K562 (cell line): ENCODE results near the gene PCDHB15. TPM values are rescaled to one million over a fixed set of nuclear protein-coding genes. Genes with fewer than 3 reads are reported as not detected.
"Not testable (repeated sequence)": the region's sequence is repeated elsewhere in the genome, so short reads cannot be mapped to it uniquely, and the experiment has no call there.

Source experiments
- ATAC-seq: fragments of 200-7000 bp; cut with Tn5 transposase; 3 replicates; pipeline ENCODE4 v1.9.1; 2020; ENCODE audit warnings: moderate library complexity
- BruUV-seq: library from RNA; stranded (reverse); fragments of 400-500 nt; replicated peaks from 2 replicates; lab custom pipeline; 2021; lab: Mats Ljungman, UMichigan
- CTCF ChIA-PET: fragments of 300-600 bp; formaldehyde crosslinking; extraction: SDS; loops from one replicate; lab custom pipeline; 2021; ENCODE audit warnings: low intra/inter-chr PET ratio; lab: Yijun Ruan, JAX
- POLR2A ChIA-PET: fragments of 300-600, 350-650 bp; sonication (Branson Sonifier 250); formaldehyde crosslinking; extraction: SDS; loops from one replicate; lab custom pipeline; 2021; ENCODE audit warnings: antibody characterized with exemption, inconsistent platforms; lab: Yijun Ruan, JAX
- DNase-seq, 4 experiments: peaks; one replicate each; pipeline versions ENCODE4 v3.0.0 to v3.0.0-alpha.2; 2011 to 2018; ENCODE audit warnings: low spot score in 3 of 4, mixed read lengths in 3 of 4; ENCODE audit errors: extremely low read depth in 1 of 4
- FAIRE-seq: peaks from 2 replicates; lab custom pipeline; 2011; peaks lifted over from hg19 to GRCh38; lab: Jason Lieb, UNC
- H2AFZ ChIP-seq: 2 replicates; pipeline ENCODE4 v1.6.0; 2011; ENCODE audit warnings: low read depth, low read length, control low read depth, inconsistent platforms
- H3K27ac ChIP-seq: fragments of 200-600 bp; 3 replicates; pipeline ENCODE4 v1.8.0; 2011; ENCODE audit warnings: low read depth, mild to moderate bottlenecking, control low read depth, inconsistent platforms, low read length, moderate library complexity, mixed read lengths; ENCODE audit errors: extremely low read depth
- H3K27me3 ChIP-seq, 2 experiments: fragments of 300-600 bp in 1 of 2; 2 replicates in 1 of 2; 3 replicates in 1 of 2; pipeline versions ENCODE4 v1.6.0 to v1.8.0; 2011; ENCODE audit warnings: inconsistent platforms in 2 of 2, low read length in 2 of 2, mild to moderate bottlenecking in 1 of 2, mixed read lengths in 1 of 2, moderate library complexity in 1 of 2; ENCODE audit not compliant: control insufficient read depth in 2 of 2, insufficient read depth in 2 of 2
- H3K36me3 ChIP-seq: fragments of 300-600 bp; 3 replicates; pipeline ENCODE4 v1.8.0; 2011; ENCODE audit warnings: mild to moderate bottlenecking, low read length, inconsistent platforms; ENCODE audit not compliant: control insufficient read depth, insufficient read depth
- H3K4me1 ChIP-seq, 2 experiments: fragments of 200-600 bp in 1 of 2; replicated peaks in 1 of 2; 2 replicates in 1 of 2; 3 replicates in 1 of 2; pipeline versions ENCODE4 v1.5.1 to v1.8.0; 2011; ENCODE audit warnings: inconsistent platforms in 2 of 2, low read length in 2 of 2, mild to moderate bottlenecking in 1 of 2, mixed read lengths in 1 of 2, moderate library complexity in 1 of 2; ENCODE audit not compliant: control insufficient read depth in 2 of 2, insufficient read depth in 2 of 2
- H3K4me2 ChIP-seq: 2 replicates; pipeline ENCODE4 v1.6.1; 2011; ENCODE audit warnings: low read length, control low read depth, inconsistent platforms, mixed read lengths; ENCODE audit not compliant: insufficient read depth
- H3K4me3 ChIP-seq: fragments of 200-600 bp; sonication (generic), shearing (Covaris generic); 2 replicates; pipeline ENCODE4 v1.5.1; 2016; ENCODE audit warnings: control low read depth, inconsistent platforms
- H3K79me2 ChIP-seq: fragments of 200-600 bp; 3 replicates; pipeline ENCODE4 v1.8.0; 2011; ENCODE audit warnings: low read length, inconsistent platforms; ENCODE audit not compliant: control insufficient read depth, insufficient read depth
- H3K9ac ChIP-seq, 2 experiments: 2 replicates each; pipeline versions ENCODE4 v1.6.0 to v1.6.1; 2011; ENCODE audit warnings: low read depth in 2 of 2, low read length in 2 of 2, control low read depth in 1 of 2, inconsistent platforms in 1 of 2, mild to moderate bottlenecking in 1 of 2, mixed read lengths in 1 of 2; ENCODE audit not compliant: insufficient read depth in 1 of 2
- H3K9me1 ChIP-seq: one replicate; pipeline ENCODE4 v1.6.0; 2011; ENCODE audit warnings: inconsistent platforms, mild to moderate bottlenecking, low read length, moderate library complexity; ENCODE audit not compliant: control insufficient read depth, insufficient read depth
- H3K9me3 ChIP-seq: replicated peaks from 2 replicates; pipeline ENCODE4 v1.5.1; 2011; ENCODE audit warnings: low read depth, low read length, inconsistent platforms; ENCODE audit not compliant: control insufficient read depth, insufficient read depth
- H4K20me1 ChIP-seq: replicated peaks from 2 replicates; pipeline ENCODE4 v1.6.1; 2011; ENCODE audit warnings: low read length, inconsistent platforms, mixed read lengths; ENCODE audit not compliant: control insufficient read depth, insufficient read depth
- BDP1 ChIP-seq: IDR thresholded peaks from 3 replicates; pipeline ENCODE4 v1.6.1; 2011; ENCODE audit not compliant: insufficient read length, insufficient read depth
- C11orf30 ChIP-seq: fragments of 450-650 bp; IDR thresholded peaks from 2 replicates; pipeline ENCODE4 v1.6.1; 2016; ENCODE audit warnings: low read depth, mild to moderate bottlenecking
- KLF10 ChIP-seq: fragments of 250-450 bp; sonication (Bioruptor Pico); IDR thresholded peaks from 2 replicates; pipeline ENCODE4 v1.6.1; 2021; ENCODE audit warnings: matching md5 sums
- MTA2 ChIP-seq: fragments of 450-650 bp; IDR thresholded peaks from 2 replicates; pipeline ENCODE4 v1.6.1; 2016; ENCODE audit warnings: low read depth
- RAD21 ChIP-seq, 2 experiments: fragments of 250-450 bp in 1 of 2; fragments of 450-650 bp in 1 of 2; sonication (Bioruptor Pico) in 1 of 2; formaldehyde crosslinking in 1 of 2; IDR thresholded peaks in 1 of 2; conservative IDR thresholded peaks in 1 of 2; 2 replicates each; pipeline versions ENCODE4 v1.4.0 to v1.8.0; 2020 to 2022; ENCODE audit warnings: mild to moderate bottlenecking in 2 of 2, moderate library complexity in 1 of 2
- WGBS: fragments of 100-300 bp; shearing (Covaris generic); methylation state at CpG from one replicate; pipeline ENCODE4 v1.1.6; 2016; ENCODE audit warnings: low coverage, mixed read lengths; ENCODE audit not compliant: insufficient coverage; ENCODE audit errors: missing lambda C conversion rate; 5-methylcytosine and 5-hydroxymethylcytosine counted together
- in situ Hi-C: fragments of 300-500 bp; cut with MboI; formaldehyde crosslinking; loops from 4 replicates; pipeline ENCODE4 v1.15.0; 2018; ENCODE audit warnings: inconsistent platforms, mixed read lengths
- intact Hi-C: fragments of 100-400 bp; cut with micrococcal nuclease; formaldehyde crosslinking; loops from 2 replicates; pipeline ENCODE4 v1.14.2; 2022
- polyA plus RNA-seq, 8 experiments: library from polyadenylated mRNA; depleted of rRNA in 4 of 8; stranded (reverse) in 5 of 8; unstranded in 3 of 8; fragments of >200 nt; fragmentation: Nextera tagmentation in 2 of 8; fragmentation: Illumina TruSeq in 1 of 8; extraction: Ambion mirVana in 2 of 8; extraction: Trizol in 1 of 8; gene quantifications; 2 replicates each; pipeline versions ENCODE4 v1.2.1 to v1.2.3, GENCODE V29; 2011 to 2014; ENCODE audit warnings: inconsistent platforms in 1 of 8, missing spikeins in 1 of 8
- total RNA-seq, 7 experiments: library from RNA; depleted of rRNA in 6 of 7; stranded (reverse); fragments of >200 nt in 6 of 7; fragmentation: Illumina TruSeq in 2 of 7; extraction: Trizol in 2 of 7; gene quantifications; 2 replicates each; pipeline versions ENCODE4 v1.2.1 to v1.2.3, GENCODE V29; 2011 to 2021; ENCODE audit warnings: low replicate concordance in 1 of 7
- TF ChIP-seq, protein P1 (sequence below): fragments of 250-450 bp; sonication (Bioruptor Pico); IDR thresholded peaks from 2 replicates; pipeline ENCODE4 v1.8.0; 2022; ENCODE audit warnings: moderate library complexity, mild to moderate bottlenecking, inconsistent platforms
- TF ChIP-seq, protein P2 (sequence below), 3 experiments: IDR thresholded peaks in 2 of 3; conservative IDR thresholded peaks in 1 of 3; 2 replicates each; pipeline ENCODE4 v1.5.1; 2011 to 2012; ENCODE audit warnings: low read length in 3 of 3, mild to moderate bottlenecking in 3 of 3, control low read depth in 2 of 3, improper control_type of control experiment in 1 of 3, inconsistent platforms in 1 of 3, low read depth in 1 of 3, mixed read lengths in 1 of 3, moderate library complexity in 1 of 3; ENCODE audit not compliant: insufficient read depth in 2 of 3
- TF ChIP-seq, protein P3 (sequence below): fragments of 250-450 bp; sonication (Bioruptor Pico); IDR thresholded peaks from 2 replicates; pipeline ENCODE4 v1.5.0; 2021; ENCODE audit warnings: mild to moderate bottlenecking, borderline replicate concordance

Gene PCDHB15
- total and polyA plus RNA-seq, 9 of the 15 experiments (the other 6 are each of a cell fraction or from before 2014, with no cell fraction given) = 0.04 to 0.15 (median 0.07) TPM; not detected in 5

DNA sequence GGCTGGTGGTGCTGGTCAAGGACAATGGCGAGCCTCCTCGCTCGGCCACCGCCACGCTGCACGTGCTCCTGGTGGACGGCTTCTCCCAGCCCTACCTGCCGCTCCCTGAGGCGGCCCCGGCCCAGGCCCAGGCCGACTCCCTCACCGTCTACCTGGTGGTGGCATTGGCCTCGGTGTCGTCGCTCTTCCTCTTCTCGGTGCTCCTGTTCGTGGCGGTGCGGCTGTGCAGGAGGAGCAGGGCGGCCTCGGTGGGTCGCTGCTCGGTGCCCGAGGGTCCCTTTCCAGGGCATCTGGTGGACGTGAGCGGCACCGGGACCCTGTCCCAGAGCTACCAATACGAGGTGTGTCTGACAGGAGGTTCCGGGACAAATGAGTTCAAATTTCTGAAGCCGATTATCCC lies 19.8 kb upstream of the PCDHB15 start:
- H3K4me3 ChIP-seq, H3K27me3 ChIP-seq, POLR2A ChIA-PET, intact Hi-C loops, CTCF ChIA-PET, FAIRE-seq, ATAC-seq, H3K9me3 ChIP-seq, H3K36me3 ChIP-seq, H3K9me1 ChIP-seq, in situ Hi-C loops, H3K79me2 ChIP-seq, H3K4me1 ChIP-seq, H2AFZ ChIP-seq, H3K27ac ChIP-seq, H4K20me1 ChIP-seq, H3K9ac ChIP-seq, DNase-seq, H3K4me2 ChIP-seq, BruUV-seq: not testable (repeated sequence)
- 9% methylated on average over 18 of the region's 30 CpGs for WGBS

DNA sequence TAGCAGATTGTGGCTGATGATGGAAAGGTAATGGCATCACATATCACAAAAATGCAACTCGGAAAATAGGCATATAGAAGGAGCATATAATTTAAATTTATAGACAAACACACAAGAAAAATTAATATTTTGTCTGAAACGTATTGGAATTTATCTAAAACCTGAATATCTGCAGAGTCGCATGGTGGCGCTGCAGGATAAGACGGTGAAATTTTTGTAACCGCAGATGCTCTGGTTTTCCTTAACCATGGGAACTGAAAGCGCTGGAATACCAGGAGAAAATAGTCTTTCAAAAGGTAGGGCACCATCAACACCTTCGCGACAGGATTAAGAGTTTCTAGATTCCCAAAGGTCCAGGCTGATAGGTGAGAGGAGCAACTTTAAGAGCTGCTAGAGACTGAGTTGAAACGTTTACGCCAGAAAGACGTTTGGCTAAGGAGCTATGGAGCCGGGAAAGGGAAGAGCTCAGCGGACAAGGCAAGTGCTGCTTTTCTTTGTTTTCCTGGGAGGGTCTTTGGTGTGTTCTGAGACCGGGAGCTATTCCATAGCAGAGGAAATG lies 11.0 kb upstream of the PCDHB15 start:
- Histone ChIP-seq H3K27me3 (peaks cover 2 to 13% of the 10 kb centered on the region in 2 experiments; a peak in 2 of 5 replicates), H2AFZ (peak overlapping the region; percentile 9; the same call in 1 of the 2 replicates), H3K27ac (no peak overlapping the region), H3K9me3 (no peaks in the 10 kb centered on the region), H3K4me3 (no peak overlapping the region), H3K4me1 (peaks cover 0 to 5% of the 10 kb centered on the region in 2 experiments; a peak in 1 of 5 replicates), H3K36me3 (no peaks in the 10 kb centered on the region), H4K20me1 (no peaks in the 10 kb centered on the region), H3K79me2 (no peaks in the 10 kb centered on the region), H3K4me2 (no peak overlapping the region), H3K9ac (no peak overlapping the region), H3K9me1 (no peaks in the 10 kb centered on the region)
- ChIA-PET POLR2A (no interaction called here), CTCF (no interaction called here)
- 1% methylated on average over 15 of the region's 15 CpGs for WGBS
- no TSS peak for BruUV-seq
- TF ChIP-seq C11orf30 (no peak), BDP1 (no peak), RAD21 (CRISPR knock-in tag; conservative IDR thresholded peaks at IDR 0.05 in 1 of 2, IDR thresholded peaks at IDR 0.05 in 1 of 2) (peak; percentile 19 to 37; a peak in 2 of 4 replicates), MTA2 (no peak), KLF10 (no peak)
- TF ChIP-seq, protein P1, sequence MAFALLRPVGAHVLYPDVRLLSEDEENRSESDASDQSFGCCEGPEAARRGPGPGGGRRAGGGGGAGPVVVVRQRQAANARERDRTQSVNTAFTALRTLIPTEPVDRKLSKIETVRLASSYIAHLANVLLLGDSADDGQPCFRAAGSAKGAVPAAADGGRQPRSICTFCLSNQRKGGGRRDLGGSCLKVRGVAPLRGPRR = no peak
- TF ChIP-seq, protein P2, sequence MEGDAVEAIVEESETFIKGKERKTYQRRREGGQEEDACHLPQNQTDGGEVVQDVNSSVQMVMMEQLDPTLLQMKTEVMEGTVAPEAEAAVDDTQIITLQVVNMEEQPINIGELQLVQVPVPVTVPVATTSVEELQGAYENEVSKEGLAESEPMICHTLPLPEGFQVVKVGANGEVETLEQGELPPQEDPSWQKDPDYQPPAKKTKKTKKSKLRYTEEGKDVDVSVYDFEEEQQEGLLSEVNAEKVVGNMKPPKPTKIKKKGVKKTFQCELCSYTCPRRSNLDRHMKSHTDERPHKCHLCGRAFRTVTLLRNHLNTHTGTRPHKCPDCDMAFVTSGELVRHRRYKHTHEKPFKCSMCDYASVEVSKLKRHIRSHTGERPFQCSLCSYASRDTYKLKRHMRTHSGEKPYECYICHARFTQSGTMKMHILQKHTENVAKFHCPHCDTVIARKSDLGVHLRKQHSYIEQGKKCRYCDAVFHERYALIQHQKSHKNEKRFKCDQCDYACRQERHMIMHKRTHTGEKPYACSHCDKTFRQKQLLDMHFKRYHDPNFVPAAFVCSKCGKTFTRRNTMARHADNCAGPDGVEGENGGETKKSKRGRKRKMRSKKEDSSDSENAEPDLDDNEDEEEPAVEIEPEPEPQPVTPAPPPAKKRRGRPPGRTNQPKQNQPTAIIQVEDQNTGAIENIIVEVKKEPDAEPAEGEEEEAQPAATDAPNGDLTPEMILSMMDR (IDR thresholded peaks at IDR 0.05 in 2 of 3, conservative IDR thresholded peaks at IDR 0.05 in 1 of 3; ENCODE audit: insufficient read depth in 2 of 3, low read depth in 1 of 3, low read length in 3 of 3) = peak; percentile 48 to 68 (median 54); a peak in 4 of 6 replicates
- TF ChIP-seq, protein P3, sequence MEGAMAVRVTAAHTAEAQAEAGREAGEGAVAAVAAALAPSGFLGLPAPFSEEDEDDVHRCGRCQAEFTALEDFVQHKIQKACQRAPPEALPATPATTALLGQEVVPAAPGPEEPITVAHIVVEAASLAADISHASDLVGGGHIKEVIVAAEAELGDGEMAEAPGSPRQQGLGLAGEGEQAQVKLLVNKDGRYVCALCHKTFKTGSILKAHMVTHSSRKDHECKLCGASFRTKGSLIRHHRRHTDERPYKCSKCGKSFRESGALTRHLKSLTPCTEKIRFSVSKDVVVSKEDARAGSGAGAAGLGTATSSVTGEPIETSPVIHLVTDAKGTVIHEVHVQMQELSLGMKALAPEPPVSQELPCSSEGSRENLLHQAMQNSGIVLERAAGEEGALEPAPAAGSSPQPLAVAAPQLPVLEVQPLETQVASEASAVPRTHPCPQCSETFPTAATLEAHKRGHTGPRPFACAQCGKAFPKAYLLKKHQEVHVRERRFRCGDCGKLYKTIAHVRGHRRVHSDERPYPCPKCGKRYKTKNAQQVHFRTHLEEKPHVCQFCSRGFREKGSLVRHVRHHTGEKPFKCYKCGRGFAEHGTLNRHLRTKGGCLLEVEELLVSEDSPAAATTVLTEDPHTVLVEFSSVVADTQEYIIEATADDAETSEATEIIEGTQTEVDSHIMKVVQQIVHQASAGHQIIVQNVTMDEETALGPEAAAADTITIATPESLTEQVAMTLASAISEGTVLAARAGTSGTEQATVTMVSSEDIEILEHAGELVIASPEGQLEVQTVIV (CRISPR knock-in tag) = no peak
- in situ Hi-C loops = loop anchor here (10.0 kb wide), 1 partner anchor 331 kb away; no protein-coding TSS in a partner anchor
- DNase-seq = peak in 1 of 4 experiments; percentile 9
- no peak for FAIRE-seq
- no peak for ATAC-seq
- intact Hi-C loops = loop anchor here (10.0 kb wide), 1 partner anchor 281 kb away; no protein-coding TSS in a partner anchor
